ENCODE results near the gene HAL. TPM values are rescaled to one million over a fixed set of nuclear protein-coding genes. Genes with fewer than 3 reads are reported as not detected.

HAL gene
- total RNA-seq (not detected in 2 replicates), polyA plus RNA-seq (not detected in 2 replicates)

GRCh38 chr12:95996034-95996658 lies at the start of gene HAL:
Gene HAL, minus strand, starts transcription at chr12:95996344. Its CDS starts 434 bp downstream, at chr12:95995910.
- peak in 1 of 2 donors; percentile 54 for DNase-seq (ENCODE audit: low read depth in 1 of 2, low spot score in 1 of 2)
- Histone ChIP-seq H3K4me3 (no peak within 1 kb of the TSS), H3K36me3 (no peaks in the 10 kb centered on the region), H3K27ac (no peak within 1 kb of the TSS), H3K4me1 (ENCODE audit: low read depth) (no peaks in the 10 kb centered on the region), H3K9me3 (ENCODE audit: low read depth) (no peaks in the 10 kb centered on the region), H3K27me3 (no peaks in the 10 kb centered on the region)
- TF ChIP-seq, protein P1, sequence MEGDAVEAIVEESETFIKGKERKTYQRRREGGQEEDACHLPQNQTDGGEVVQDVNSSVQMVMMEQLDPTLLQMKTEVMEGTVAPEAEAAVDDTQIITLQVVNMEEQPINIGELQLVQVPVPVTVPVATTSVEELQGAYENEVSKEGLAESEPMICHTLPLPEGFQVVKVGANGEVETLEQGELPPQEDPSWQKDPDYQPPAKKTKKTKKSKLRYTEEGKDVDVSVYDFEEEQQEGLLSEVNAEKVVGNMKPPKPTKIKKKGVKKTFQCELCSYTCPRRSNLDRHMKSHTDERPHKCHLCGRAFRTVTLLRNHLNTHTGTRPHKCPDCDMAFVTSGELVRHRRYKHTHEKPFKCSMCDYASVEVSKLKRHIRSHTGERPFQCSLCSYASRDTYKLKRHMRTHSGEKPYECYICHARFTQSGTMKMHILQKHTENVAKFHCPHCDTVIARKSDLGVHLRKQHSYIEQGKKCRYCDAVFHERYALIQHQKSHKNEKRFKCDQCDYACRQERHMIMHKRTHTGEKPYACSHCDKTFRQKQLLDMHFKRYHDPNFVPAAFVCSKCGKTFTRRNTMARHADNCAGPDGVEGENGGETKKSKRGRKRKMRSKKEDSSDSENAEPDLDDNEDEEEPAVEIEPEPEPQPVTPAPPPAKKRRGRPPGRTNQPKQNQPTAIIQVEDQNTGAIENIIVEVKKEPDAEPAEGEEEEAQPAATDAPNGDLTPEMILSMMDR (IDR thresholded peaks at IDR 0.05; ENCODE audit: low read depth, low read length) = no peak

- no peak for DNase-seq (ENCODE audit: low read depth in 1 of 2, low spot score in 1 of 2)
- no peaks in the 10 kb centered on the region for H3K4me1 ChIP-seq (ENCODE audit: low read depth)
- no peak overlapping the region for H3K27ac ChIP-seq
- no peaks in the 10 kb centered on the region for H3K36me3 ChIP-seq
- no peak overlapping the region for H3K4me3 ChIP-seq
- no peaks in the 10 kb centered on the region for H3K27me3 ChIP-seq
- no peaks in the 10 kb centered on the region for H3K9me3 ChIP-seq (ENCODE audit: low read depth)
- TF ChIP-seq, protein P1 (IDR thresholded peaks at IDR 0.05; ENCODE audit: low read depth, low read length) = no peak
Observed at GRCh38 chr12:96045566-96045965, 49.4 kb upstream of the HAL start.

DNA sequence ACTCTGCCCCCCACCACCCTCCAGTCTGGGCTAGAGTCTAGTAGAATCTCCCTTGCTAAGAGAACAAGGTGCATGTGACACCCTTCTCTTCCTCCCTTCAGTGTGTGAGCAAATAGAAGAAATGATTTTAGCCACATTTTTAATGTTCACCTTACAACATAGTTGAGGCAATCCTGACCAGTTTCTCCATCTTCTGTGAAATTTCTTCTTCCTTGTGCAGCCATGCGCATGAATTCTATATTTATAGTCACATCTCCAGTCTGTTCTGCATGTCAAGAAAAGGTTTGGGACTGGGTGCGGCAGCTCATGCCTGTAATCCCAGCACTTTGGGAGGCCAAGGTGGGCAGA lies 48.8 kb upstream of the HAL start:
- Histone ChIP-seq H3K27ac (no peak overlapping the region), H3K9me3 (ENCODE audit: low read depth) (no peaks in the 10 kb centered on the region), H3K27me3 (no peaks in the 10 kb centered on the region), H3K4me3 (no peak overlapping the region), H3K36me3 (no peaks in the 10 kb centered on the region), H3K4me1 (ENCODE audit: low read depth) (no peaks in the 10 kb centered on the region)
- TF ChIP-seq, protein P1 (IDR thresholded peaks at IDR 0.05; ENCODE audit: low read depth, low read length) = no peak
- DNase-seq (ENCODE audit: low read depth in 1 of 2, low spot score in 1 of 2) = no peak

- peak in 1 of 2 donors; percentile 85 for DNase-seq (ENCODE audit: low read depth in 1 of 2, low spot score in 1 of 2)
- Histone ChIP-seq H3K4me1 (ENCODE audit: low read depth) (no peaks in the 10 kb centered on the region), H3K27ac (no peak overlapping the region), H3K4me3 (no peak overlapping the region), H3K27me3 (no peaks in the 10 kb centered on the region), H3K9me3 (ENCODE audit: low read depth) (no peaks in the 10 kb centered on the region), H3K36me3 (no peaks in the 10 kb centered on the region)
- TF ChIP-seq, protein P1 (IDR thresholded peaks at IDR 0.05; ENCODE audit: low read depth, low read length) = no peak
Observed at GRCh38 chr12:96044017-96044942, 48.1 kb upstream of the HAL start.

DNA sequence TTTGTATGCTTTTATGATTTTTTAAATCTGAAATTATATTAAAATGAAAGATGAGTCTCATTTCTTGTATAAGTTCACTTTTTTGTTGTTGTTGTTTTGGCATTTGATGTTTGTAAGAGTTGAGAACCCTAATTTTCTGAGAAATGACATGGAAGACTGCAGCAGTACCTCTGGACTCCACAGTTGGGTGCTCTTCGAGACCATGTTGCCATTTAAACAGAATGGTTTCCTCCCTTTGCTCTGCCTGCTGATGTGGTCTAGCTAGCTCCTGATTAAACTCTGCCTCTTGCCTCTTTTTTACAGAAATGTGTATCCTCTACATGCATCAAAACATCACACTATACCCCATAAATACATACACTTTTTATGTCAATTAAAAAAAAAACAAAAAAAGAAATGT lies 45.0 kb upstream of the HAL start:
- no peaks in the 10 kb centered on the region for H3K4me1 ChIP-seq (ENCODE audit: low read depth)
- no peak overlapping the region for H3K27ac ChIP-seq
- no peak for DNase-seq (ENCODE audit: low read depth in 1 of 2, low spot score in 1 of 2)
- TF ChIP-seq, protein P1 (IDR thresholded peaks at IDR 0.05; ENCODE audit: low read depth, low read length) = no peak
- H3K9me3 ChIP-seq (ENCODE audit: low read depth) = no peaks in the 10 kb centered on the region
- H3K4me3 ChIP-seq = no peak overlapping the region
- H3K27me3 ChIP-seq = no peaks in the 10 kb centered on the region
- no peaks in the 10 kb centered on the region for H3K36me3 ChIP-seq

Measured in cardiac muscle cell (in vitro differentiated cells and primary cell).